Activated naive CD4-positive, alpha-beta T cell treated with anti-CD3 and anti-CD28 coated beads for 36 hours (primary cell): Measurements from ENCODE around the gene TOX2. TPM values are rescaled to one million over a fixed set of nuclear protein-coding genes. Genes with fewer than 3 reads are reported as not detected.

Experiments
- CTCF ChIA-PET: fragments of 350-600 bp; sonication (Branson Sonifier 250); formaldehyde crosslinking; loops from one replicate; lab custom pipeline; 2021; ENCODE audit warnings: antibody characterized with exemption; lab: Charles Lee
- DNase-seq: peaks from one replicate; pipeline ENCODE4 v3.0.0-alpha.2; 2020
- H3K27ac Mint-ChIP-seq: one replicate; pipeline ENCODE4 v1.8.0; 2021; ENCODE audit warnings: mild to moderate bottlenecking, mixed read lengths
- H3K27me3 Mint-ChIP-seq: one replicate; pipeline ENCODE4 v1.8.0; 2021; ENCODE audit warnings: low read depth, mixed read lengths
- H3K36me3 Mint-ChIP-seq: one replicate; pipeline ENCODE4 v1.8.0; 2021; ENCODE audit warnings: low read depth, mixed read lengths
- H3K4me1 Mint-ChIP-seq: one replicate; pipeline ENCODE4 v1.8.0; 2021; ENCODE audit warnings: low read depth, mixed read lengths
- H3K4me3 Mint-ChIP-seq: one replicate; pipeline ENCODE4 v1.8.0; 2021; ENCODE audit warnings: mild to moderate bottlenecking, moderate library complexity, mixed read lengths
- H3K9me3 Mint-ChIP-seq: one replicate; pipeline ENCODE4 v1.8.0; 2021; ENCODE audit warnings: mixed read lengths
- intact Hi-C: fragments of 100-400 bp; cut with micrococcal nuclease; formaldehyde crosslinking; loops from one replicate; pipeline ENCODE4 v1.15.1; 2023
- total RNA-seq, 2 experiments: library from RNA; stranded (reverse); gene quantifications; one replicate each; pipeline ENCODE4 v1.2.3, GENCODE V29; 2021

TOX2 gene
- total RNA-seq, 2 experiments from 2014 or later, result 1.2 to 1.6 TPM

DNA sequence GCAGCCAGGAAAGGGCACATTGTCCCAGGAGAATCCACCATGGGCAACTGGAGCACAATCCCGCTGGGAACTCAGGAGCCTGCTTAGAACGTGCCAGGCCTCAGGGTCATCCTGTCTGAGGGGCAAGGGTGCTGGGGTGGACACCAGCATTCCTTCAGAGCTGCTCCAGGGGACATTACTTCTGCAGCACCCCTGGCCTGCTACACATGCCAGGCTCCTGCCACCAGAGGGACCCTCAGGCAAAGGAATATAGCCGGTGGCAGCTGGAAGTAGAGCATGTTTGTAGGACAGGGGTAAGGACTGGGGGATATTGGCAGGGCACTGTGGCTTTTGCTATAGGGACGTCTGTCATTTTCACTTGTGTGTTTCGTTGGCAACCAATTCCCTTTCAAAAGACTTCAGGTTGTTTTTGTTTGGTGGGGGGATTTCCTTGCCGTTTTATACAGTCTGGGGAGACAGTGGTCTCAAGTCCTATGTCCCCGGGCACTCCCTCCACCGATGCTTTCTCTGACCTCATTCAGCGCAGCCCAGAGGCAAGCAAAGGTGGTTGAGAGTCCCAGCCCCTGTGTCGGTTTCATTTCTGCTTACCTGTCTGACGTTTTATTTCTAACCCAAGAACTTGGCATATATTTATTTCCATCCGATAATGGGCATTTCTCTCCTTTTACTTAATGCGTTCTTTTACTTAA lies 141.5 kb downstream of the TOX2 start:
- intact Hi-C loops, result loop anchor here (1.0 kb wide), 2 partner anchors 24 to 37 kb away; no protein-coding TSS in a partner anchor
- DNase-seq, result peak; percentile 70
- H3K4me1 Mint-ChIP-seq, result peaks cover 19% of the 10 kb centered on the region
- H3K36me3 Mint-ChIP-seq, result no peaks in the 10 kb centered on the region
- H3K9me3 Mint-ChIP-seq, result peaks cover 7% of the 10 kb centered on the region
- no peak overlapping the region for H3K27ac Mint-ChIP-seq
- CTCF ChIA-PET, result interaction anchor here (1.1 to 2.5 kb wide), 4 partner anchors 13 to 306 kb away, joined by 3 to 27 read pairs (median 5); no protein-coding TSS in a partner anchor
- no peak overlapping the region for H3K4me3 Mint-ChIP-seq
- no peaks in the 10 kb centered on the region for H3K27me3 Mint-ChIP-seq

DNA sequence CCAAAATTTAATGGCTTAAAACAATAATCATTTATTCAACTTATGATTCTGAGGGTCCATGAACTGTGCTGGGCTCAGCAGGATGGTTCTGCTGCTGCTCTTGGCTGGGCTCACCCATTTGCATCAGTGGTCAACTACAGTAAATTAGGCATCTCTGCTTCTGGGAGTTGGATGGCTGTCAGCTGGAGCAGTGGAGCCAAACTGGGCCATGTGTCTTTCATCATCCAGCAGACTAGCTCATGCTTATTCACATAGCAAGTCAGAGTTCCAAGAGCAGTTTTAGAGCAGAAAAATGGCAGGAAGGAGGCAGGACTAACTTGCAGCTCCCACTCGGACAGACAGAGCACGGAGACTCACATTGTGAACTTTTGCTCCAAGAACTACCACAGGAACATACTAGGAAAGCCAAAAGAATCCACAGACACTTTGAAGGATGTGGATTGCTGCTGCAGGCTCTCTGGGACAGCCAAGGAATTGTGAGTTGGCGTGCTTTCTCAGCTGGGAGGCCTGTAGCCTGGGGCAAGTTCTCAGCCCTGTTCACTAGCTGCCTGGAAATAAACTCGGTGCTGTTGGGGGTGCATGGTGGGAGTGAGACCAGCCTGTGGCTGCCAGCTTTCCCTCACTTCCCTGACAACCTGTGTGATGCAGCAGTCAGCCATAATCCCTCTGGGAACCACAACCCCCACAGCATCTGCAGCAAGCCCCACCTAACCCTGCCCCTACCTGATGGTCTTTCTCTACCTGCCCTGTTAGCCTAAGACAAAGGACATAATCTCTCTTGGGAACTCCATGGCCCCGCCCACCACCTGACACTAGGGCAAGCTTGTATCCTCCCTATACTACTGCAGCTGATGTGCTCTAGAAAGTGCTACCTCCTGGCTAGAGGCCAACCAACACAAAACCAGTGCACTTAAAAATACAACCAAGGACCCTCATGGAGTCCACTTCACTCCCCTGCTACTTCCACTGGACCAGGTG lies 143.3 kb downstream of the TOX2 start:
- H3K9me3 Mint-ChIP-seq, result peaks cover 7% of the 10 kb centered on the region
- peaks cover 3% of the 10 kb centered on the region for H3K36me3 Mint-ChIP-seq
- intact Hi-C loops, result no loop called here
- H3K27ac Mint-ChIP-seq, result no peak overlapping the region
- H3K27me3 Mint-ChIP-seq, result no peaks in the 10 kb centered on the region
- peaks cover 19% of the 10 kb centered on the region for H3K4me1 Mint-ChIP-seq
- no peak for DNase-seq
- CTCF ChIA-PET, result interaction anchor here (0.8 to 2.5 kb wide), 9 partner anchors 15 to 307 kb away, joined by 3 to 27 read pairs (median 3); no protein-coding TSS in a partner anchor
- no peak overlapping the region for H3K4me3 Mint-ChIP-seq

DNA sequence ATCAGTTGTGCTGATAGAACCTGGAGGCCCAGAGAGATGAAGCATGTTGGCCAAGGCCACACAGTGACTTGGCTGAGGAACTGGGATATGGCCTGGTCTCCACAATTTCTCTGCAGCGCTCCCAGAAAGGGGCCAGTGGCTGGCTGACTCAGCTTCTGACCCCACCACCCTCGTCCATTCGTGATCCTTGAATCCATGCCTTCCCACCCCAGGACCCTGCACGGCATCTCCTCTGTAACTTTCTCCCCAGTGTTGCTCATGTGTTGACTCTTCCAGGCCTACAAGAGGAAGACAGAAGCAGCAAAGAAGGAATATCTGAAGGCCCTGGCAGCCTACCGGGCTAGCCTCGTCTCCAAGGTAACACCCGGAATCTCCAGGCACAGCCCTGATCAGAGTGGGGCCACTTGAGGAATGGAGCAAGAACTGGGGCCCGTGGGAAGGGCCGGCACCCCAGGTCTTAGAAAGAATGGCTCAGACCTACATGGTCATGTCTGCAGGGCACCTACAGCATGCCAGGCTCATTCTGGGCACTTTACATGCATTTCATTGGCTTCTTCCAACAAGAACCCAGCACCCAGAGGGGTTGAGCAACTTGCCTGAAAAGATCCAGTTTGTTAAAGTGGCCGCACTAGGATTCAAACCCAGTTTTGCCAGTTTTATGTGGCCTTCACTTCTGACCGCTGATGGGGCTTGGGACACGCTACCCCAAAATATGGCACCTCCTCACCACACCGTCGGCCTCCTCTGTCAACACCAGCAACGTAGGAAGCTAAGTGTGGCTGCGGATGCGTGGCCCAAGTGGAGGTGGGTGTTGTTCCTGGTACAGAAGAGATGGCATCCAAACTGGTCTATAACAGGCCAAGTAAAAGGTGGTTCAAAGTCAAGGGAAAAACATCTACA lies 150.1 kb downstream of the TOX2 start:
- intact Hi-C loops, result no loop called here
- Mint-ChIP-seq H3K4me1 (peaks cover 33% of the 10 kb centered on the region), H3K27me3 (no peaks in the 10 kb centered on the region), H3K27ac (no peak overlapping the region), H3K4me3 (no peak overlapping the region), H3K36me3 (peaks cover 3% of the 10 kb centered on the region), H3K9me3 (no peaks in the 10 kb centered on the region)
- no peak for DNase-seq
- CTCF ChIA-PET, result no interaction called here

DNA sequence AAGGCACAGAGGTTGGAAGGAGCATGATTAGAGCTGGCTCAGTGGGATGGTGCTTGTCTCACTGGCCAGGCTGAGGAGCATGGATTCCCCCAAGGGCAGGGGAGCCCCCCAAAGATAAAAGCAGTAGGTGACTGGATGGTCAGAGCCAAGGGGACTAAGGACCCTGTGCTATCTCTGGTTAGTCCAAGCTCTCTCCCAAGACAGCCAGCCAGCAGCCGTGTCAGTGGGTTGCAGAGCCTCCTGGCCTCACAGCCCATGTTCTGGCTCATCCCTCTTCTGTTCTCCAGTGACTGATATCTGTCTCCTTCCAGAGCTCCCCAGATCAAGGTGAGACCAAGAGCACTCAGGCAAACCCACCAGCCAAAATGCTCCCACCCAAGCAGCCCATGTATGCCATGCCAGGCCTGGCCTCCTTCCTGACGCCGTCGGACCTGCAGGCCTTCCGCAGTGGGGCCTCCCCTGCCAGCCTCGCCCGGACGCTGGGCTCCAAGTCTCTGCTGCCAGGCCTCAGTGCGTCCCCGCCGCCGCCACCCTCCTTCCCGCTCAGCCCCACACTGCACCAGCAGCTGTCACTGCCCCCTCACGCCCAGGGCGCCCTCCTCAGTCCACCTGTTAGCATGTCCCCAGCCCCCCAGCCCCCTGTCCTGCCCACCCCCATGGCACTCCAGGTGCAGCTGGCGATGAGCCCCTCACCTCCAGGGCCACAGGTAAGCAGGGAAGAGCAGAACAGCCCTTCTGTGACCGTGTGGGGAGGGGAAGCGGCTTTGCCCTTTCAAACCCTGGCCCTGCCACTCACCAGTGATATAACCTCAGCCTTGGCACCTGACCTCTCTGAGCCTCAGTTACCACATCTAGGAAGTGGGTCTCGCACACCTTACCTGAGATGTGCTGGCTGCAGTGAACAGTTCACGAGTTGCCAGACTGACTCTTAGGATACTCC lies 151.0 kb downstream of the TOX2 start:
- peaks cover 3% of the 10 kb centered on the region for H3K36me3 Mint-ChIP-seq
- DNase-seq, result no peak
- no peak overlapping the region for H3K4me3 Mint-ChIP-seq
- H3K9me3 Mint-ChIP-seq, result no peaks in the 10 kb centered on the region
- CTCF ChIA-PET, result no interaction called here
- peaks cover 37% of the 10 kb centered on the region for H3K4me1 Mint-ChIP-seq
- no peaks in the 10 kb centered on the region for H3K27me3 Mint-ChIP-seq
- intact Hi-C loops, result no loop called here
- H3K27ac Mint-ChIP-seq, result no peak overlapping the region

DNA sequence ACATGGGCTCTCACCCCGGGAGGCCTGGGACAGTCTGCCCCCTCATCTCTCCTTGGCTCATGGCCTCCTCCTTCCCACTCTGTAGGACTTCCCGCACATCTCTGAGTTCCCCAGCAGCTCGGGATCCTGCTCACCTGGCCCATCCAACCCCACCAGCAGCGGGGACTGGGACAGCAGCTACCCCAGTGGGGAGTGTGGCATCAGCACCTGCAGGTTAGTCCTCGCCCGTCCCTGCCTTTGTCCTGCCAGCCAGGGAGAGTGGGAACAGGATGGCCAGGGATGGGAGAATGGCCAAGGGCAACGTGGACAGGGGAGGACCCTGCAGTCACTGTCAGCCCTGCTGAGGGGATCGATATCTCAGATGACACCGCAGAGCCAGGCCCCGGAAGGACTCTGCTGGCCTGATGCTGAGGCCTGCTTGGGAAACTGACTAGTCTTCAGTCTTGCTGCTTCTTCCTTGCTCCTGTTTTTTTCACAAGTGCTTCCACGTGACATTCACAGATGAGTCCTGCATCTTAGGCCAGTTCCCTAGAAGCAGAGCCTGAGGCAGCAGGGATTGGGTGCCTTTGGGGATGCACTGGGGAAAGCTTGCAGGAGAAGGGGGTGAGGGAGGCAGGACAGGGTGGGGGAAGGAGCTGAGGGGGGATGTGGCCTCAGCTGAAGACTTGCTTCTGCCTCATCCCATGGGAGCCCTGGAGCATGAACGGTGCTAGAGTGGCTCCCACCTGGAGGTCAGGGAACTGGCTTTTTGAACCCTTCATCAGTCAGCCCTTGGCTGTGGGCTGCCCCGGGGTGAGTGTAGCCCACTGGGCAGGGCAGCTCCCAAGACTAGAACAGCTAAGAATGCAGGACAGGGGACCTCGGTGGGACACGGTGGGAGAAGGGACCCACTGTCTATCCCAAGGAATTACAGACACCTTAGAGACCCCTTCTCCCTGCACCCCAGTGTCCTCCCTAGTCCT lies 152.3 kb downstream of the TOX2 start:
- Mint-ChIP-seq H3K9me3 (no peaks in the 10 kb centered on the region), H3K36me3 (no peaks in the 10 kb centered on the region), H3K4me3 (no peak overlapping the region), H3K4me1 (peaks cover 45% of the 10 kb centered on the region), H3K27me3 (no peaks in the 10 kb centered on the region), H3K27ac (no peak overlapping the region)
- DNase-seq, result no peak
- intact Hi-C loops, result no loop called here
- CTCF ChIA-PET, result interaction anchor here (0.7 kb wide), 1 partner anchor 243 kb away, joined by 3 read pairs; no protein-coding TSS in a partner anchor

DNA sequence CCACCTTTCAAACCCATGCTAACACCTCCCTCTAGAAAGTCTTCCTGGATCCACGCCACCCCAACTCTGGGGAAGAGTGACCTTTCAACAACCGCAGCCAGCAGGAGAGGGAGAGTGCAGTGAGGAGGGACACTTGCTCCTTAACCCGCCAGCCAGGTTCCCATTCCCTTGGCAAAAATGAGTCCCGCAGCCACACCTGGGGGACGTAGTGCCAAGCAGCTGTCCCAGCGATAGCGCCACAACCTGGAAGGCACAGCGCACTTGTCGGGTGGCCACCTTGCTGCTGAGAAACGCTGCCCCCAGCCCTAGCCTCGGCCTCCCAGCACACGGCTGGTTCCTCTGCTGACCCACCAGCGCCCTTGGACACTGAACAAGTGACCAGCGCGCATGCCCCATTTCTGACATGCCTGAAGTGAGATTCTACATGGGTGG lies 153.0 kb downstream of the TOX2 start:
- no peak for DNase-seq
- H3K4me1 Mint-ChIP-seq, result peaks cover 50% of the 10 kb centered on the region
- intact Hi-C loops, result no loop called here
- CTCF ChIA-PET, result no interaction called here
- no peaks in the 10 kb centered on the region for H3K27me3 Mint-ChIP-seq
- no peak overlapping the region for H3K4me3 Mint-ChIP-seq
- H3K36me3 Mint-ChIP-seq, result no peaks in the 10 kb centered on the region
- H3K27ac Mint-ChIP-seq, result no peak overlapping the region
- H3K9me3 Mint-ChIP-seq, result no peaks in the 10 kb centered on the region

GRCh38 chr20:44068316-44069201 lies 153.9 kb downstream of the TOX2 start:
- peaks cover 57% of the 10 kb centered on the region for H3K4me1 Mint-ChIP-seq
- CTCF ChIA-PET, result interaction anchor here (1.0 to 1.5 kb wide), 5 partner anchors 9 to 323 kb away, joined by 3 to 5 read pairs (median 4); no protein-coding TSS in a partner anchor

DNA sequence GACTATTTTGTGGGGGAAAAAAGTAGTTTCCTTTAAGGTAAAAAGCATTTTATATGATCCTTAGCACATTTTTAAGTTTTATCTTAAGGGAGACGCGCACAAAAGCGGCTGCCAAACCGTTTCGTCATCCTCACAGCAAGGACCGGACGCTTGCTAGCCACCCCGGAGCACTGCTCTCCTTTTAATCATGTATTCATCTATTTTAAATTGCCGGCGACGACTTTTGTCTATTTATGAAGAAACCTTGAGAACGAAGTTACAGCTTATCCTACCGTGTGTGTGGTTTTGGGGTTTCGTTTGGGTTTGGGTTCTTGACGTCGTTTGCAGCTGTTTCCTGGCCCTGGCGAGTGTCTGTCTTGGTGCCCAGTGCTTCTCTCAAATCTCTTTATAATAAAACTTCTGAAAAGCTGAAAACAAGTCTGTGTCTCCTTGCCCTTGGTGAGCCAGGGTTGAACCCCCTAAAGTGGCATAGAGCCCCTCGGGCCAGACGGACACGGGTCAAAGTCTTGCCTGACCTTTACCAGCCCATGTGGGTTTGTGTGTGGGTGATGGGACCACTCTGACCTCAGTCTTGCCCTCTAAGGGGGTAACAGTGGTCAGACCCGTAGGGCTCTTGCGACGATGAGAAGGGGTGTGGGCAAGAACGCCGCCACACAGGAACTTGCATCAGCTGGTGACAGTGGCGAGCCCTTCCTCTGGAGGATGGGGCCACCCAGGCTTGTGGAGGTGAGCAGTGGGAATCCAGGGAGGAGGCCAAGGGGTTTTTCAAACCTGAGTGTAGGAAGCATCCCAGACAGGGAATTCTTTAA lies 154.8 kb downstream of the TOX2 start:
- Mint-ChIP-seq H3K9me3 (no peaks in the 10 kb centered on the region), H3K36me3 (no peaks in the 10 kb centered on the region), H3K4me3 (peak overlapping the region; percentile 72), H3K4me1 (peaks cover 66% of the 10 kb centered on the region), H3K27me3 (no peaks in the 10 kb centered on the region), H3K27ac (peak overlapping the region; percentile 90)
- intact Hi-C loops, result loop anchor here (1.0 to 2.0 kb wide), 3 partner anchors 41 to 318 kb away; no protein-coding TSS in a partner anchor
- CTCF ChIA-PET, result interaction anchor here (1.0 to 1.6 kb wide), 6 partner anchors 10 to 324 kb away, joined by 3 to 5 read pairs (median 4); no protein-coding TSS in a partner anchor
- peak; percentile 79 for DNase-seq

More at GRCh38 chr20:44068316-44069201, 153.9 kb downstream of the TOX2 start:
- DNase-seq, result no peak
- H3K36me3 Mint-ChIP-seq, result no peaks in the 10 kb centered on the region
- H3K27me3 Mint-ChIP-seq, result no peaks in the 10 kb centered on the region
- peak overlapping the region; percentile 72 for H3K4me3 Mint-ChIP-seq
- no peaks in the 10 kb centered on the region for H3K9me3 Mint-ChIP-seq
- H3K27ac Mint-ChIP-seq, result peak overlapping the region; percentile 90
- intact Hi-C loops, result loop anchor here (1.0 kb wide), 2 partner anchors 40 to 317 kb away; no protein-coding TSS in a partner anchor
